NCI-H128 (cell line): ENCODE data around the gene SMIM32.

Source experiments
- DNase-seq: peaks from one replicate; lab custom pipeline; 2025; ENCODE audit not compliant: unreplicated experiment; lab: John Stamatoyannopoulos, UW

Gene SMIM32

GRCh38 chr5:136192526-136193321 is at the start of gene SMIM32:
TSS of gene SMIM32 (minus strand) at chr5:136193162. CDS start at chr5:136192524, 638 bp downstream.
- peak; percentile 24 for DNase-seq

DNA sequence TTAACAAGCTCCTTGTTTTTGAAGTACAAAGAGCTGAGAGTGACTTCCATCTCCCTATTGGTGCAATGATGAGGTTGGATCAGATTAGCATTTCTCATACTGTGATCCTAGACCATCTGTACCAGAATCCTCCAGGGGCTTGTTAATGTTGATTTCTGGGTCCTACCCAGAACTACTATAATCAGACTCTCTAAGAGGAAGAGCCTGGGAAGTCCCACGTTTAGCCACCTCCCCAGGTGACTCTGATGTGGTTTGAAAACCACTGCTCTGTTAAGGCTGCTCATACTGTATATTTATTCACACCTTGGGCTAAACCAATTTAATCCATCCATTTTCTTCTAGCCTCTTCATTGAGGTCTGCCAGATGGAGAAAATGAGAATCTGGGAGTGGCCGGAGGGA is 49.6 kb upstream of the SMIM32 start:
- DNase-seq: no peak

GRCh38 chr5:136242136-136242535 is 49.2 kb upstream of the SMIM32 start:
- DNase-seq: no peak

GRCh38 chr5:136240894-136241293 is 47.9 kb upstream of the SMIM32 start:
- no peak for DNase-seq

GRCh38 chr5:136236479-136237083 is 43.6 kb upstream of the SMIM32 start:
- DNase-seq: no peak

GRCh38 chr5:136235321-136235720 is 42.4 kb upstream of the SMIM32 start:
- no peak for DNase-seq

GRCh38 chr5:136232316-136232715 is 39.4 kb upstream of the SMIM32 start:
- DNase-seq: no peak

DNA sequence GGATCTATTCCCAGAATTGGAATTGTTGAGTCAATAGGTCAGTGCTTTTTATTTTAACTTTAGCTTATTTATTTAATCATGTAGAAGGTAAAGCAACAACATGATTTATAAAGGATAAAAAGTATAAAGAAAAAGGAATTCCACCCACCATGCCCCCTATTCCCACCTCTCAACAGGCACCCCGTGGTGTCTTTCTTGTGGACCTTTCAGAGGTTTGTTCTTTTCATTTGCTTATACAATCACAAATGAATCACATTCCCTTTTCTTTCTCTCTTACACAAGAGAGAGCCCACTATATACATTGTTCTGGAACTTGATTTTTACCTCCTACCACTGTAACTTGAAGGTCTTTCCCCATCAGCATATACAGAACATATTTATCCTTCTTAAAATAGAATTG is 37.2 kb upstream of the SMIM32 start:
- no peak for DNase-seq

- no peak for DNase-seq
Observed at GRCh38 chr5:136228136-136228757, 35.3 kb upstream of the SMIM32 start.

GRCh38 chr5:136226401-136226800 is 33.4 kb upstream of the SMIM32 start:
- DNase-seq: no peak

- DNase-seq: no peak
Observed at GRCh38 chr5:136225796-136226195, 32.8 kb upstream of the SMIM32 start.

- DNase-seq: no peak
Observed at GRCh38 chr5:136222580-136223235, 29.7 kb upstream of the SMIM32 start.

DNA sequence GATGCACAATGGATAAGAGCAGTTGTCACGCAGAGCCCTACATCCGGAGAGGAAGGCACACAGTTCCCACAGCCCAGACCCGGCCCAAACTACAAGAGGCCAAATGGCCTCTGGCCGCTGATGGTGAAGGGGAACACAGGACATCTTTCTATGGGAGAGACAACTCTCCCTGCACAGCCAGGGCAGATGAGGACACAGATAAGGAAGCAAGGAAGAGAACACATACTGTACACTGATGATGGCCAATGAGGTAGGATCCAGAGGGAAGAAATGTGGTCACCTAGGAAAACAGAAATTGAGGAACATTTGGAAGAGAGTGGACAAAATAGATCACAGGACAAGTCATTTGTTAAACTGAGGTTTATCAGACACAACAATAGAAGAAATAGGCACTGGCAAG is 28.4 kb upstream of the SMIM32 start:
- DNase-seq: no peak

DNA sequence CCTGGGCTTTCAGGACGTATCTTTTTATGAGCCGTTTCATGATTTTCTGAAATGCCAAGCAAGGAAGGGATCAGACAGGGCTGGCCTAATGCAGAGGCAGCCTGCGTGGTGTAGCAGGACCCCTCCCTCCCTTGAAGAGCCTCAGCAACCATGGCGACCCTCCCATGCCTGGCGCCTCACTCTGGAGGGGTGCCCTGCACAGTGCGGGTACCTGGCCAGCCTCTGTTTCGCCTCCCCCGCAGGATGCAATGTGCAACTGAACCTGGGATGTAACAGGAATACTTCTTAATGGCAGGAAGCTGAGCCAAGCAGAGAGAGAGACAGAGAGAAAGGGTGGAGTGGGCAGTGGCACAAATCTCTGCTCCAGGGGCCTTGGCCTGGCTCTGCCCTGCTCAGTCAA is 23.3 kb upstream of the SMIM32 start:
- no peak for DNase-seq

DNA sequence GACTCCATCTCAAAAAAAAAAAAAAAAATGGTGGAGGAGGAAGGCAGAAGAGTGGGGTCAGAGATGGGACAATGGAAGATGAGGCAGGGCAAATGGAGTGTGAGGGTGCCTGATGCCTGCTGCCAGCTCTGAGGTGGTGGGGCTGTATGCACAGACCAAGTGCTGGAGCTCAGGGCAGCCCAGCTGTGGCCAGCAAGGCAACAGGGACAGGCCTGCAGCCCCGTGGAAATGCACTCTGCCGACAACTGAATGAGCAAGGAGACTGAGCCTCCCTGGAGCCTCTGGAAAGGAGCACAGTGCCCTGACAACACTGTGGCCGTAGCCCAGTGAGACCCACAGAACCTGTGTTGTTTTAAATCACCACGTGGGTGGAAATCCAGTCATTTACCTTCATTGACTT is 22.9 kb upstream of the SMIM32 start:
- no peak for DNase-seq

DNA sequence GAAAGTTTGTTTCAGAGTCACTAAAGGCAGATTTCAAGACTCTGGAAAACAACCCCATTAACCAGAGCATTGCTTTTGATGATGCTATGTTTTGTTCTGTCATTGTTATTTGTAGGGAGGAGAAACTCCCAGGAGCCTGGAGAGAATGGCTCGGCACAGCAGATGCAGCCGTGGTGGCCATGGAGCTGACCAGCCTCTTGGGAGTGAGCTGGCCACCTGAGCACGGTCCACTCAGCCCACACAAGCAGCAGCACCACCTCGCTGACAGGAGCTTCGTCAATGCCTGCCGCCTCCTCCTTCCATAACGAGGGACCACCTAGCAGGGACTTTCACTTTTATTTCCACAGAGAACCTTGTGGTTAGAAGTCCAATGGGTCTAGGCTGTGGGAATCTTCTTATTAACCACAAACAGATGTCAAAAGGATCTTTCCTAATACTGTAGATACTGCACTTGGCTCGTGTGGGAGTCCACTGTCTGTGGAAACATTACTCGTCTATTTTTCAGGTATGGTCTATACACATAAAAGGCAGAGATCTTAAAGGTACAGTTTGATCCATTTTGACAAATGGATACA is 21.0 kb upstream of the SMIM32 start:
- DNase-seq: no peak

- DNase-seq: no peak
Observed at GRCh38 chr5:136212252-136212721, 19.3 kb upstream of the SMIM32 start.

DNA sequence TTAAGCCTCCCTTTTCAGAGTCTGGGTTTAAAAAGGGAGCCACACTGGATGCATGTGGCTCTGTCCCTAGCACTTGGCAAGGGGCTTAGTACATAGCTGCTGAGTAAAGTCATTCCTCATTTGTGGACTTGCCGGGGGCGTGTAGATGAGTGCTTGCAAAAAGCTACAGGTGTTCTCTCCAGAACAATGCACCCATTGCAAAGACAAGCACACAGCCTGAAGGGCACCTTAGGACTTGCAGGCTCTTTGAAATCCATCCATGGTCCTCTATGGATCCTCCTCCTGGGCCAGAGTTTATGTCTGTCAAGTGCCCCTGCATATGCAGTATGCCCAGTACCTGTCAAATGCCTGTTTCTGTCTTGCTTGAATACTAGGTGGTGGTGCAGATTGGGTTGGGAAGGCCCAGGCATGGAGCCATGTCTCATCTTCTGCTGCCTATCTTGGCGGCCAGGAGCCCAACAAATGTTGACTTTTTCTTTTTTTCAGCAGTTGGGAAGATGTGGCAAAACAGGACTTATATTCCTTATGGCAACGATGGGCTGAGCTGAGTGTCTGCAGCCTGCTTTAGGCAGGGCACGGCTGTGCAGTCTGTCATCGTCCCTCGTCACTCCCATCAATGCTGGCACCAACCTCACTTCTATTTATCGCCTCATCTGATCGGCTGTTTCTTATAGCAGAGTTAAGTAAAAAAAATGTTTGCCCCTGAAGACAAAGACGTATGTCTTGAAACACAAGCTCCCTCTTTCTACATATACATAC is 18.5 kb upstream of the SMIM32 start:
- no peak for DNase-seq

DNA sequence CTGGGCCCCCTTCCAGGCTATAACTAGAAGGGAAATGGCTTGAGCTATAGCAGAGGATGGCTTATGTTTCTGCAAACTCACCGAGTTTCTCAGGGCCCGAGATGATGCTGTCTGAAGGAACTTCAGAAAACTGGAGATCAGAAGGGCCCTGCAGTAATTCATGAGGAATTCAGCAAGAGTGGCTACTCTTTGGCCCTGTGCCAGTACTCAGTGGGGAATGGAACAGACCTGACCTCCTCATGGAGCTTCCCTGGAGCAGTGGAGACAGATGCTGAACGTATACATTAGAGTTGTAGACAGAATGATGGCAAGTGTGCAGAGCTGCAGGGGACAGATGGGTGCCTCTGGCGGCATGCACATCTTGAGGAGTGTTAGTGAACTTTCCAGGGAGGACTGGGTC is 17.3 kb upstream of the SMIM32 start:
- no peak for DNase-seq

DNA sequence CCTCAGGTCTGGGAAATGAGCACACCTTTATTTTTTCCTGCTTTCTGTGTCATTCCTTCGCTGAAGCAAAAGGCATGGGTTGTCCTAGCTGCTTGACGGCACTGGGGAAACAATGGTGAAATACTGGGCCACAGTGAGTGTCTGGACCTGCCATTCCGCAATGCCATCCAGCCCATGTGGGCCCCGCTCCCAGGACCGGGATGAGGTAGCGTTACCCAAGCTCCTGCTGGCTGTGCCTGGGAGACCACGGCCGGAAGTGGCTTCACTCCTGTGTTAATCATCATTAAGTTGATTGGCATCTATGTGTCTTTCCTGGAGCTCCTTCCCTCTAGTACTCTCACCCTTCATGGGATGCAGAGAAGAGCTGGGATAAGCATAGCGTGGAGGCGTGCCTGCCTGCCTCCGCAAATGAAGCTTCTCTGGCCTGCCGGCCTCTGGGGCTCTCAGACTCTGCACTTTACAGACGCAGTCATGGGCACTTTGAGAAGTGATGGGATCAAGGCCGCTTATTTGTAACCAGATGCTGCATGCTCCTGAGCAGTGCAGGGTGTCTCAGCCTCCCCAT is 16.5 kb upstream of the SMIM32 start:
- no peak for DNase-seq
